KMS-11 (cell line): ENCODE results near the gene PCDH7.

Experiments
- H2AFZ ChIP-seq: fragments of 200-600 bp; sonication (generic); 2 replicates; pipeline ENCODE4 v1.6.1; 2016; ENCODE audit warnings: antibody characterized with exemption, mixed run types, low read depth
- H3K27ac ChIP-seq: fragments of 200-600 bp; sonication (generic); 2 replicates; pipeline ENCODE4 v1.6.1; 2016; ENCODE audit warnings: mild to moderate bottlenecking, mixed run types
- H3K27me3 ChIP-seq: fragments of 200-600 bp; sonication (generic); 2 replicates; pipeline ENCODE4 v1.6.1; 2017; ENCODE audit warnings: mild to moderate bottlenecking, low read depth, mixed run types, moderate library complexity; ENCODE audit not compliant: insufficient read depth
- H3K36me3 ChIP-seq: fragments of 200-600 bp; sonication (generic); 2 replicates; pipeline ENCODE4 v1.6.1; 2017; ENCODE audit warnings: mild to moderate bottlenecking, mixed run types; ENCODE audit not compliant: insufficient read depth
- H3K4me1 ChIP-seq: fragments of 200-600 bp; sonication (generic); 2 replicates; pipeline ENCODE4 v1.6.1; 2016; ENCODE audit warnings: mild to moderate bottlenecking, low read depth, mixed run types; ENCODE audit not compliant: poor library complexity, severe bottlenecking
- H3K4me2 ChIP-seq: fragments of 200-600 bp; sonication (generic); 2 replicates; pipeline ENCODE4 v1.7.0; 2016; ENCODE audit warnings: mild to moderate bottlenecking, mixed run types
- H3K4me3 ChIP-seq: fragments of 200-600 bp; sonication (generic); IDR thresholded peaks from 2 replicates; pipeline ENCODE4 v1.6.1; 2017; ENCODE audit warnings: low read depth, low read length, mixed read lengths; ENCODE audit not compliant: insufficient read depth
- H3K79me2 ChIP-seq: fragments of 200-600 bp; sonication (generic); 2 replicates; pipeline ENCODE4 v1.6.1; 2016; ENCODE audit warnings: low read depth, mixed run types; ENCODE audit not compliant: insufficient read depth
- H3K9ac ChIP-seq: fragments of 200-600 bp; sonication (generic); 2 replicates; pipeline ENCODE4 v1.6.1; 2016; ENCODE audit warnings: mild to moderate bottlenecking, mixed run types
- H4K20me1 ChIP-seq: fragments of 200-600 bp; sonication (generic); 2 replicates; pipeline ENCODE4 v1.6.1; 2016; ENCODE audit warnings: mild to moderate bottlenecking, mixed run types; ENCODE audit not compliant: insufficient read depth
- CTCF ChIP-seq: fragments of 200-600 bp; sonication (generic); conservative IDR thresholded peaks from 2 replicates; pipeline ENCODE4 v1.6.1; 2017; ENCODE audit warnings: low read depth, mild to moderate bottlenecking, antibody characterized with exemption, low read length, moderate library complexity, mixed read lengths

The PCDH7 gene

GRCh38 chr4:30716158-30716557, 4.0 kb upstream of the PCDH7 start:
- H4K20me1 ChIP-seq = no peaks in the 10 kb centered on the region
- no peaks in the 10 kb centered on the region for H3K79me2 ChIP-seq
- H3K4me2 ChIP-seq = peak overlapping the region; percentile 59
- peaks cover 6% of the 10 kb centered on the region for H3K4me1 ChIP-seq
- H3K9ac ChIP-seq = peak overlapping the region; percentile 22; the same call in 1 of the 2 replicates
- peak; percentile 44 for TF ChIP-seq CTCF
- H2AFZ ChIP-seq = peak overlapping the region; percentile 36; the same call in 1 of the 2 replicates
- no peaks in the 10 kb centered on the region for H3K36me3 ChIP-seq
- H3K27ac ChIP-seq = no peak overlapping the region
- H3K27me3 ChIP-seq = no peaks in the 10 kb centered on the region
- no peak overlapping the region for H3K4me3 ChIP-seq

- no peaks in the 10 kb centered on the region for H3K36me3 ChIP-seq
- H3K4me2 ChIP-seq = peak overlapping the region; percentile 59; the same call in 1 of the 2 replicates
- H3K4me1 ChIP-seq = peaks cover 6% of the 10 kb centered on the region
- peak overlapping the region; percentile 86; the same call in 1 of the 2 replicates for H2AFZ ChIP-seq
- TF ChIP-seq CTCF = no peak
- H3K9ac ChIP-seq = peak overlapping the region; percentile 22; the same call in 1 of the 2 replicates
- H3K4me3 ChIP-seq = no peak overlapping the region
- no peaks in the 10 kb centered on the region for H4K20me1 ChIP-seq
- no peaks in the 10 kb centered on the region for H3K79me2 ChIP-seq
- no peaks in the 10 kb centered on the region for H3K27me3 ChIP-seq
- peak overlapping the region; percentile 18; the same call in 1 of the 2 replicates for H3K27ac ChIP-seq
Measured at GRCh38 chr4:30716681-30717207, 3.4 kb upstream of the PCDH7 start.

GRCh38 chr4:30717208-30718020, 2.8 kb upstream of the PCDH7 start:
- H3K9ac ChIP-seq = no peak overlapping the region; the same call in 1 of the 2 replicates
- no peaks in the 10 kb centered on the region for H3K79me2 ChIP-seq
- H3K4me1 ChIP-seq = peaks cover 6% of the 10 kb centered on the region
- TF ChIP-seq CTCF = no peak
- H3K4me3 ChIP-seq = no peak overlapping the region
- peak overlapping the region; percentile 86 for H3K4me2 ChIP-seq
- H4K20me1 ChIP-seq = no peaks in the 10 kb centered on the region
- H3K27ac ChIP-seq = peak overlapping the region; percentile 18; the same call in 1 of the 2 replicates
- no peaks in the 10 kb centered on the region for H3K36me3 ChIP-seq
- peak overlapping the region; percentile 86 for H2AFZ ChIP-seq
- no peaks in the 10 kb centered on the region for H3K27me3 ChIP-seq

- Histone ChIP-seq H3K4me3 (no peak overlapping the region), H3K9ac (no peak overlapping the region; the same call in 1 of the 2 replicates), H3K27ac (no peak overlapping the region; the same call in 1 of the 2 replicates), H3K4me2 (peak overlapping the region; percentile 86), H3K27me3 (no peaks in the 10 kb centered on the region), H2AFZ (peak overlapping the region; percentile 86), H3K79me2 (no peaks in the 10 kb centered on the region), H3K4me1 (peaks cover 6% of the 10 kb centered on the region), H3K36me3 (no peaks in the 10 kb centered on the region), H4K20me1 (no peaks in the 10 kb centered on the region)
- no peak for TF ChIP-seq CTCF
Measured at GRCh38 chr4:30718021-30718542, 2.1 kb upstream of the PCDH7 start.
